HG03558 (cell line): ENCODE data around the gene PAK4.
"Not testable (repeated sequence)": the region's sequence is repeated elsewhere in the genome, so short reads cannot be mapped to it uniquely, and the experiment has no call there.

Experiments
- ATAC-seq: cut with Tn5 transposase; IDR thresholded peaks from one replicate; pipeline ENCODE4 v1.9.1; 2021; ENCODE audit warnings: moderate number of reproducible peaks; ENCODE audit not compliant: unreplicated experiment; ENCODE audit errors: extremely low read depth

Gene PAK4

DNA sequence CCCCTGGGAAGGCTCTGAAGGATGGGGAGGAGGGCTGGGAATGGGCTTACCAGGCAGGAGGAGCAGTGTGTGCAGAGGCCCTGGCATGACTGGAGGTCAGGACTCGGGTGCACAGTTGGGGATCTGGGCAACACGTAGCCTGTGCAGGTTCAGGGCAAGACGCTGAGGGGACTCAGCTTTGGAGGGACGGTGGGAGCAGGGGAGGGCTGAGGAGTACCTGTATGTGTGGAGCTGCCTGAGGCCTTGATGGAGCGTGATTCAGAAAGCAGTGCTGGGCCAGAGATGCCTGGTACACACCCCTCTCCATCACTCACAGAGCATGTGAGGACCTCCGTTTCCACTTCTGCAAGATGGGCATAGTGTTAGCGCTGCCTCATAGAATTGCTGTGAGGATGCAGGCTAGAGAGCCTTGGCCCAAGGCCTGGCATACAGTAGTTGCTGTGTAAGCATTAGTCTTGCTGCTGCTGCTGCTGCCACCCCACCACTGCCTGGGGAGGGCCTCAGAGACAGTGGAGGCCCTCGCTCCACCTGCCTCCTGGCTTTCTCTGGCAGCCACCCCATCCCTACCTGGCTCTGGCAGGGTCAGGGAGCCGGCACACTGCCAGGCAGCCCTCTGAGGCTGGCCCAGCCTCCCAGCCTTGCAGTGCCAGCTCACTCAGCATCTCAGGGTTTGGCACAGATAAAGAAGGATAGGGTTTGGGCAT is 2.4 kb downstream of the PAK4 start:
- ATAC-seq, result no peak

DNA sequence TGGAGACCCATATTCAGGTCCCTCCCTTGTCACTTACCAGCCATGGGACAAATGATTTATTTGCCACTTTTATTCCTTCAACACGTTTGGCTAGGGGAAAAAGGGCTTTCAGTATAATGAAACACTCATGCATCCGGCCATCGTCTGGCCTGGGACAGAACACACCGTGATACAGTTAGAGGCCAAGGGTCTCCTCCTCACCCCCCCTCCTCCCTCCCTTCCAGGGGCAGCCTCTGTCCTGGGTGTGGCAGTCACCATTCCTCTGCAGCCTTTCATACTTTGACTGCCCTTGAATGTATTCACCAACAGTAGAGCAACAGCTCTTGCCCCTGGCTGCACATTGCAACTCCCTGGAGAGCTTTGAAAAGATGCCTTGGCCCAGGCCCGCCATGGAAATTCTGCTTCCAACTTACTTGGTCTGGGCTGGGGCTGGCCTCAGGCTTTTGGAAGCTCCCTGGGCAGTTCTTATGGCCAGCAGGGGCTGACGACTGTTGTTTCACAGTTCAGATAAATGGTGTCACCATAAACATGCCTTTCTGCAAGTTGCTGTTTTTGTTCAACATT is 3.0 kb downstream of the PAK4 start:
- no peak for ATAC-seq

DNA sequence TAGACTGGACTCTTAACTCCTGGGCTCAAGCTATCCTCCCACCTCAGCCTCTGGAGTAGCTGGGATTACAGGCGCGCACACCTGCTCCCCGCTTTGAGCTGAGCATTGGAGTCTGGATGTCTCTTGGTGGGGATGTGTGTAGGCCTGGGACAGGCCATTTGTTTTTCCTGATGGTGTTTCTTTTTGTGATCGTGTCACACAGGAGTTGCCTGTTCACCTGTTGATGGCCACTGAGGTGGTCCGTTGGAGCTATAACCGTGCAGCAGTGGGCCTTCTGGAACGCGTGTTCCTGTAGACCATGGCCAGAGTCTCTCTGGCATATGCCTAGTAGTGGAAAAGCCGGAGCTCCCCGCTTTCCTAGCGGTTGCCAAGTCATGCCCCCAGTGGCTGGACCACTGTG is 3.5 kb downstream of the PAK4 start:
- ATAC-seq, result no peak

DNA sequence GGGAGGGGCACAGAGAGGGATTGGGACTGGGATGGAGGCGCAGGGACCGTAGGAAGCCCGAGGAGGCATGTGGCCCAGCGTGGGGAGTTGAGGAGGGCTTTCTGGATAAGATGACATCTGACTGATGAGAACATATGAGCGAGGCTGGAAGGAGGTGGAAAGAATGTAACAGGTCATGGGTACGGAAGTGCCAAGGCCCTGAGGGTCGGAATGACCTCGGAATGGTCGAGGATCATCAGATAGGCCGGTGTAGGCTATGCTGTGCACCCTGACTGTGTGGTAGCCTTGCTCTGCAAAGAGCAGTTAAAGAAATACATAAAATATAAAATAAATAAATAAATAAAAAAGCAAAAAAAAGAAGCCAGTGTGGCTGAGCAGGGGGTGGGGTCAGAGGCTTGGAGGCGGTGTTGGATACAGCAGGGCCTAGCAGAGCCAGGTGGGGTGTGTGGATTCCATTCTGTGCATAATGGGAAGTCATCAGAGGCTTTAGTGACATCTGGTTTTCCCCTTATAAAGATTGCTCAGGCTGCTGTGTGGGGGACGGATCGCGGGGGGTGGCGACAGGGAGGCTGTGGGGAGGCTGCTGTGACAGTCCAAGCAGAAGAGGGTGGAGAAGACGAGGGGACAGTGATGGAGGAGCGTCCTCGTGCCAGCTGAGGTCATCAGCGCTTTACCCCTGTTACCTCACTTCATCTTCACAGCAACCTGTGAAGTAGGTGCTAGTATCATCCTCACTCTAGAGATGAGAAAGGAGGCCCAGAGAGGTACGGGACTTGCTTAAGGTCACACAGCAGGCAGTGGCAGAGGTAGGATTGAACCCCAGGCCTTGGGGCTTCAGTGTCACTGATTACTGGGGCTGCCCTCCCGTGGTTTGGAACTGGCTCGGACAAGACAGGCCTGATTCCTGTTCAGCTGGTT is 5.0 kb downstream of the PAK4 start:
- no peak for ATAC-seq

DNA sequence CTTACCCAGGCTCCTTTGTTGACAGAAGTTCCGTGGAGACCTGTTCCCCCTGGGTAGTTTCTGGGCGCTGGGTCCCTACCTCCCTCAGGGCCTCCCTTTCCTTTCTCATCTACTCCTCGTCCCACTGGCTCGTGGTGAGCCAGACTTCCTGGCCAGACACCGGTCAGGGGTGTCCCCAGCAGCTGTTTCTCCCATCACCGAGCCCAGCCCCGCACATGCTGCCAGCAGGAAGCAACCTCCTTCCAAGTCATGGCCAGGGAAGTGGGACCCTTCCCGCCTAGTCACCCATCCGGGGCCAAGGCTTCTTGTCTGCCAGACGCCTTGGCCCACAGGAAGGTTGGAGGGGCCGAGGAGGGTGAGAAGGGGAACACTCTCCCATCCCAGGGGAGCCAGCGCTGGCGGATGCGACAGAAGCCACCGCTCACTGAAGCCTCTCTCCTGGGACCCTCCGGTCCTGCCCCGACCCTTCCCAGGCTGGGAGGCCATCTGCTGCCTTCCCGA is 5.7 kb downstream of the PAK4 start:
- ATAC-seq, result no peak

DNA sequence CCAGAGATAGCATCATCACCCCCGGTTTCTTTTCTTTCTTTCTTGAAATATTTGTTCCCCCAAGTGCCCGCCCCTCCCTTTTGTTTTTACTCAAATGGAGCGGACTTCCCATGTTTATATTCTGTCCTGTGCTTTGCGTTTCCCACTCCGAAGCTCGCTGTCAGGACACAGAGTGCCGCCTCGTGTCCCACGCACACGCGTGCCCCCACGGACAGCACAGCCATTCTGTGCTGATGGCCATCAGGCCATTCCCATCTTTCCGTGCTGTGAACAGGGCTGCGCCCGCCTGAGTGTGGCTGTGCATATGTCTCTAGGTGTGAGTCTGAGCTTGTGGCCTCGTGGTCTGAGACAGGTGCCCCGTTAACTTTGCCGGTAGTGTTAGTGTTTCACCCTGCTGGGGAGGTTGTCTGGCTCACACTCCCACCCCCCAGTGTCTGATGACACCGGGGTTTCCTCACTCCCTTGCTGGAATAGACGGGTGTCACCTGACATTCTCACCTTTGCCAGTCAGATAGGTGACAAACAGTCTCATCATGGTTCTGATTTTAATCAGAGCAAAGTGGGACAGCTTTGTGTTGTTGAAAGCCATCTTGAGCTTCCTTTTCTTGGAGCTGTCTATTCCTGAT is 6.9 kb downstream of the PAK4 start:
- ATAC-seq, result no peak

DNA sequence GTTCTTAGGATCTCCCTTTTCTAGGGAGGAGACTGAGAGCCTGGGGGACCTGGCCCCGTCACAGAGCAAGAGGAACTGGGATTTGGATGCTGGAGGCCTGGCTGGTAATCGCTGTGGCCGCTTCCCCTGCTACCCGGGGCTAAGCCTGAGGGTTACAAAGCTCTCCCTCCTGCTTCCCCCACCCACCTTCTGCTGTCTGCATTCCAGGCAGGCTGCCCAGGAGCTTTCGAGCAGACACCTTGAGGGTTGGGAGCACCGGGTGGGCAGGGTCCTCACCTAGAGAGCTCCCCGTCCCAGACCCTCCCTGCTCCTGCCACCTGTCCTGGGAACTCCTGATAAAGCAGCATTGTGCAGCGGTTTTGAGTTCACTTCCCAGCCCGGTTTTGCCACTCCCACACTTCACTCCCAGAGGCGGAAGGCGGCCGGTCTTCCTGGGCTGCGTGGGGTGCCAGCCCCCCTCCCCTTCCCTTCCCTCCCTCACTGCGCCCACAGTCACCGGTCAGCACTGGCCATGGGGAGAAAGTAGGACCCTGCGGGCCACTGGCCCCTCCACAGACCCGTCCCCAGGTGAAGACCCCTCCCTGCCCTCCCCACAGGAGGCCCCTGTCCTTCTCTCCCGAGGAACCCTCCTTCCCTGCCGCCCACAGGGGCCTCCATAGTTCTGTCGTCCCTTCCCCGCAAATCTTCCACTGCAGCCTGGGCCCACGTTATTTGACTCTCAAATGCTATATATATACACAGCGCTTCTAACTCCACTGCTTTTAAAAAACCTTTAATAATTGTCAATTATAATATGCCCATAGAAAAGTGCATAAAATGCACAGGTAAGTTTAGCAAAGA is 8.1 kb downstream of the PAK4 start:
- no peak for ATAC-seq

DNA sequence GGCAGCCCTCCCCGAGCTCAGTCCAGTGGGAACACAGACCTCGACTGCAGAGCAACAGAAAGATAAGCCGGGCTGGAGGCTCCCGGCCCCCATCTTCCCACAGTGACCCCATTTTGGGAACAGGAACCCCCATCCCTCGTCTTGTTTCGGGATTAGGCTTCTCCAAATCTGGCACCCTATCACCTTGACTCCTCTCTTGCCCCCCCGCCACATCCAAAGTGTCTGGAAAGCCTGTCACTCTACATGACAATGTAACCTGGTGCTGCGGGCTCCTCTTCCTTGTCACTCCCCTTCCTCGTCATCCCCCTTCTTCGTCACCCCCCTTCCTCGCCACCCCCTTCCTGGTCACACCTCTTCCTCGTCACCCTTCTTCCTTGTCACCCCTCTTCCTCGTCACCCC is 10.1 kb downstream of the PAK4 start:
- no peak for ATAC-seq

DNA sequence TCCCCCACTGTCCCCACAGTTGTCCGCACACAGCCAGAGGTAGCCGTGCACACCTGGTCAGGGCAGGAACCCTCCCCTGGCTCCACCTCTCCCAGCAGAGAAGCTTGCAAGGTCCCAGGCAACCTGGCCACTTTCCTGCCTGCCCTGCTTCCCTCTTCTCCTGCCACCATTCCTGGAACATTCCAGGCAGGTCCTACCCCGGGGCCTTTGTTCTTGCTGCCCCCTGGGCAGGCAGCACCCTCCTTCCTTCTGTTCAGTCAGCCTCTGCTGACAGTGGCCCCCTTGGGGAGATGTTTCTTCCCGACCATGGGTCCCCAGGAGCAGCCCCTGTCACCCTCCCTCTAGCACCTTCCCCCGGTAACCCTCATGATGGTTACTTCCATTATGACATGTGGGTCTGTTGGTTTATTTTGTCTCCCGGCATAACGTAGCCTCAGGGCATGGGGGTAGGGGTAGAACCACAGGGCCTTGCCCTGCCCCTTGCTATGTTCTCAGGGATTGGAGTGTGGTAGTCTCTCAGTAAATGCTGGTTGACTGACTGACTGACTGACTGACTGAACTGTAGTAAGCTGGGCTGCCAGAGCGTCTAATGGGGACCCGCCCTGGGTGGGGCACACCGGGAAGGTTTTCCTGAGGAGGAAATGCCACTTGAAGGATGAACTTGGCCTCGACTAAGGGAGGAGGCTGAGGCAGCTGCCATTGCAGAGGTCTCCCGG is 10.8 kb downstream of the PAK4 start:
- no peak for ATAC-seq

DNA sequence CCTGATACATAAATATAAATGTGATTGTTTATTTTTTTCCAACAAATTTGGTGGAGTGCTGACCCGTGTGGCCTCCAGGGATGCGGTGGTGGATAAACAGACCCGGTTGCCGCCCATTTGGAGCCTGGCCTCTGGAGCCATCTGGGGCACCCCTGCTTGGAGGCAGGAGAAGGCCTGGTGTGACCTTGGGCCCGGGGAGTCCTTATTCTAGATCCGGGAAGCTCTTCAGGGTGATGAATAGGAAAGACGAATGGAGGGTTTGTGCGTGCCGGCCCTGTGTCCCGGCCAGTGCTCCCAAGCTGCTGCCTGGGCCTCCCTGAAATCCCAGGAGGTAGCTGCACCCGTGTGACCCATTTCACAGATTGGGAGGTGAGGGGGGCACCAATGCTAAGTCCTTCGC is 11.5 kb downstream of the PAK4 start:
- ATAC-seq, result no peak

DNA sequence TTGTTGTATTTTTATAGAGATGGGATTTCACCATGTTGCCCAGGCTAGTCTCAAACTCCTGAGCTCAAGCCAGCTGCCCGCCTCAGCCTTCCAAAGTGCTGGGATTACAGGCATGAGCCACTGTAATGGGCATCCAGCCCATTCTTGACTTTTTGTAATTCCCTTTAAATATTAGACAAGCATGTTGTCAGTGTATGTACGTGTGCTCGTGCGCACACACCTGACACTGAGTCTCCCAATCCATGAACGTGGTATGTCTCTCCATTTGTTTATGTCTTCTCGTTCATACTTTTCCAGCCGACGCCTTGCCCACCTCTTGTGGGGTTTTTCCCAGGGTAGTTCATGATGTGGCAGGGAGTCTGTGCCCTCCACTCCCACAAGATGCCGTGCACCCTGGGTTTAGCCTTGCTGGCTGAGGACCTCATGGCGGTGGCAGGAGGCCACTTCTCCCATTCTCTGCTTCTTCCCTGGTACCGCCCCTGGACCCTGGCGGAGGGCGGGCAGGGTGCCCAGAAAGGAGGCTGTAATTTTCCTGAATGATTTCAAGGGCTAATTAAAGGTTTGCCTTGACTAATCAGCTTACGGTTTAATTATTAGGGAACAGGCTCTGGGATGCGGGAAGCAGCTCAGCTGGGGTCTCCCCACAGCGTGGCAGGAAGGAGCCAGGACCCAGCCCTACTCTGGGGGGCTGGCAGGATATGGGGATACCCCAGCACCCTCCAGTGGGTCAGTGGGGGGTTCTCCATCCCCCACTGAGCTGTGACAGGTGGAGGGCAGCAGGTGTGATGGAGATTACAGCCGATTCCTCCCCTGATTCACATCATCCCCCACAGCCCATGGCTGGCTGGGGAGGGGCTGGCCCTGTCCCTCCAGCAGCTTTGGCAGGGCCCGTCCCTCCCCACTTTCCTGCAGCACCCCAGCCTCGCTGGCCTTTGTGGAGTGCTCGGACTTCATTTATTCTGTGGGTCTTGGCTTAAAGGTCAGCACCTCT is 12.9 kb downstream of the PAK4 start:
- ATAC-seq, result no peak

DNA sequence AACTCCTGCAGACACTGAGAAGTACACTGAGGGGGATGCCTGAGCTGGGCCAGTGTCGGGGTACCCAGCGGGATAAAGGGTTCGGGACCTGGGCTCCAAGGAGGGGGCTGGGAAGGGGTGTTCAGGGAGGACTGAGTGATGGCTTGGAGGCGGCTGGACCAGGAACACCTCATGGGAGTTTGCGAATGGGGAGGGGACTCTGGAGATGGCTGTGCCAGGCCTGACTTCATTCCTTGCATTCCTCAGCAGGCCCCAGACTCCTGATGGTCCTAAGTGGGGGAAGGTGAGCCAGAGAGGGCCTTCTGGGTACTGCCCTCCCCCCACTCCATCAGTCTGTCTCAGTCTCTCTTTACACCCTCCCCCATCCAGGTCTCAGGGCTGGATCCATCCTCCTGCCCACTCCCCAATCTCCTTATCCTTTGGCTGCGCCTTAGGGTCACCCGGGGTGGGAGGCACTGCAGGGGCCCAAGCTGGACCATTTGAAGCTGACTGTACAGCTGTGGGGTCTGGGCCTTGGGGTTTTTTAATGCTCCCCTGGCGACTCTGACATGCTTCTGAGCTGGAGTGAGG is 13.8 kb downstream of the PAK4 start:
- ATAC-seq, result no peak

DNA sequence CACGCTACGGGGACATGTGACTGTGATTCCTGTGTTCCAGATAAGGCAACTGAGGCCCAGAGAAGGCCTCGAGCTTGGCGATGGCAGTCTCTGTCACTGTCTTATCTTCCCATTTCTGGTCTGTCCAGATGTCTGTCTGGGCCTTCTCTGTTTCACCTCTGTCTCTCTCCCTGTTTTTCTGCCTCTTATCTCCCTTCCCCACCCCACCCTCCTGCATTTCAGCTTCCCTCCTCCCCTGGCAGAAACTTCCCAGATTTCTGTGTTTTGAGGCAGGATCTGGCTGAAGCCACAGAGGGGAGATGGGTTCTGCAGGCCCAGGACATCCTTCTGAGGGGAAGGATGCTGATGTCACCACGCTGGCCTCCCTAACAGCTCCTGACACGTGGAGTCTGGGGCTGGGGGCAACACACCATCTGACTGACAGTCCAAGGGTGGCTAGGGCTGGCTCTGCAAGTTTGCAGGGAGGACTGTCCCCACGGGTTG is 14.4 kb downstream of the PAK4 start:
- no peak for ATAC-seq

DNA sequence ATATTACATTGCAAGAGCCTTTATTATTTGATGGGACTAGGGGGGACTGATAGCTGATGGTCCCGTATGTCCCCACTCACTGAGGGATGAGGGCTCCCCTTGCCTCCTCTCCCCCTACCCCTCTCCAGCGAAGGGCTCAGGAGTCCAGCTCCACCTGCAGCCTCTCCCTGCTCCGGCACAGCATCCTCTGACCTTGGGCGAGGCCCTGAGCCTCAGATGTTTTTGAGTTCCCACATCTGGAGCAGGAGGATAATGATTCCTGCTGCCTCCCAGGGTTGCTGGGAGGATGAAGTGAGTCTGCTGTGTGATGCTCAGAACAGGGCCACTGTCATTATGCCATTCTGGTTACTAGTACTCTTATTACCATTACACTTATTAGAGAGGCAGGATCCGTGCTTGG is 15.0 kb downstream of the PAK4 start:
- no peak for ATAC-seq

DNA sequence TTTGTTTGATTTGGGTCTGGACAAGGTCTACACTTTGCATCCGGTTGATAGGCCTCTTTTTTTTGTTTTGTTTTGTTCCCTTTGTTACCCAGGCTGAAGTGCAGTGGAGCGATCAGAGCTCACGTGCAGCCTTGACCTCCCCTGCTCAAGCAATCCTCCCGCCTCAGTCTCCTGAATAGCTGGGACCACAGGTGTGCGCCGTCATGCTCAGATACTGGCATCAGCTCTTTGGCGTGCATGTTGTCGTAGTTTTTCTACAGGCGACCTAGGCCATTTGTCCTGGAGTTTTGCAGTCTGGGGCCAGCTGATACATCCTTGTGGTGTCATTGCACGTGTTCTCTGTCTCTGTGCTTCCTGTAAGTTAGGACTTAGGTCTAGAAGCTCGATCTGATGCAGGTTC is 16.3 kb downstream of the PAK4 start:
- ATAC-seq, result no peak

DNA sequence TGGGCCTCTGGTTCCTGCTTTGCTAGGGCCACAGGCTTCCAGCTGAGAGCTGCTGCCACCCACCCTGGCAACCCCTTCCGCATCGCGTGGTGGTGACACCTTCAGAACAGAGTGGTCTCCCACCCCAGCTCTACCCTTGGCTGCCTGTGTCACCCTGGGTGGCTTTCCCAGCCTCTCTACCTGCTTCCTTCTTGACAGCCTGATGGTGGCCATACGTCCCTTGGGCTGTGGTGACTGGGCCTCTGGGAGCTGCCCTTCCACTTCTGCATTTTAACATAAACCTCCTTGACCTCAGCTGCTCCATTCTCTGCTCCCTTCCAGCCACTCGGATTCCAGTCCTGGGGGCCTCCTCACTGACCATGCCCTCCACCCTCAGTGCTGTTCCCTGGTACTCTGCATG is 17.0 kb downstream of the PAK4 start:
- no peak for ATAC-seq

DNA sequence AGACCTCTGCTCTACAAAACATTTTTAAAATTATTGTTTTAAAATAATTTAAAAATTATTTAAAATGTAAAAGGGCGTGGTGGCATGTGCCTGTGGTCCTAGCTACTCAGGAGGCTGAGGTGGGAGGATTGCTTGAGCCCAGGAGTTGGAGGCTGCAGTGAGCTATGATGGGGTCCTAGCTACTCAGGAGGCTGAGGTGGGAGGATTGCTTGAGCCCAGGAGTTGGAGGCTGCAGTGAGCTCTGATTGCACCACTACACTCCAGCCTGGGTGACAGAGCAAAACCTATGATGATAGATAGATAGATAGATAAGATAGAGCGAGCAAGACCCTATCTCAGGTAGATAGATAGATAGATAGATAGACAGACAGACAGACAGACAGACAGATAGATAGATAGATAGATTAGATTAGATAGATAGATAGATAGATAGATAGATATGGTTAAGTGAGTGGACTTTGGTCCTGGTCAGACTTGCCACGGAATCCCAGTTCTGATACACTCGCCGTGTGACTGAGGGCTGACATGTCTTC is 18.2 kb downstream of the PAK4 start:
- not testable (repeated sequence) for ATAC-seq
